ENCODE results near the gene GADL1.

Gene GADL1

DNA sequence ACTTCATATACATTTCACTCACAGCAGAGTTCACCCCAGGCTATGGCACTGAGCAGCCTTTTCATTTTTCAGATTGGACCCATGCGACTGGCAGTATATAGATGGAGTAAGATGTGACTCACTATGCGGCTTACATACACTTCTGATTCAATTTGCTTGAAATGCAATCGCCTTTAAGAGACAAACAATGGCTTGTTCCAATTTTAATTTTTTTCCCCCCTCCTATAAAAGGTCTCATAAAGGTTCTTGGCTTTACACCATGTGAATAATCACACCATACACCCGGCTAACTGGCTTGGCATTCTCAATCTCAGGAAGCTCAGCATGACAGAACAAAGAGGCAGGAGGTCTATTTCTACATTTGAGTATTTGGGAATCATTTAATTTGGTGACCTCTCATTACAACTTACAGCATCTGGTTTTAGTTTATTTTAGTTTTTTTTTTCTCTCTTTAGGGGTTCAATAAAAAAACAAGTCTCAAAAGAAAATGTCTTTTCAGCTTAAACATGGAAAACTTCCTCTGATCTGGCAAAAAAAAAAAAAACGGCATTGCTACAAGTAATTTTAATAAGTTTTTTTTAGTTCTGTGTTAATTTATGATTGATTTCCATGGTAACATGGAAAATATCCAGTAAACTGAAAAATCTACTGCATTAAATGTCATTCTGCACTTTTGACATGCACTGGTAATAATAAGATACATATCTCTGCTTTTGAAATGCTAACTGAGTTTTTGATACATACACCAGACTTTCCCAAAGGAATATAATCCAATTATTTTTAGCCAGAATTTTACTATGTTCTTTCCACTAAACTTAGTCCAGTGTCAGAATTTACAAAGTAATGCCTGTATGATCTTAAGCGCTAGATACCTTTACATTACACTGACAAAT is 38.8 kb downstream of the GADL1 start:
- Histone ChIP-seq H3K4me2 (no peak overlapping the region), H3K9me3 (no peaks in the 10 kb centered on the region), H3K27me3 (no peaks in the 10 kb centered on the region), H3K9ac (no peak overlapping the region), H3K4me3 (no peak overlapping the region), H4K20me1 (no peaks in the 10 kb centered on the region), H3K27ac (no peak overlapping the region), H3K4me1 (no peaks in the 10 kb centered on the region), H3K36me3 (no peaks in the 10 kb centered on the region)
- no peak for TF ChIP-seq Cebpa-rat (IDR thresholded peaks at IDR 0.05)

GRCh38 chr3:30852833-30853232 is 41.6 kb downstream of the GADL1 start:
- H3K9ac ChIP-seq = no peak overlapping the region
- no peak for TF ChIP-seq Cebpa-rat (IDR thresholded peaks at IDR 0.05)
- H4K20me1 ChIP-seq = no peaks in the 10 kb centered on the region
- no peaks in the 10 kb centered on the region for H3K9me3 ChIP-seq
- no peaks in the 10 kb centered on the region for H3K36me3 ChIP-seq
- no peak overlapping the region for H3K27ac ChIP-seq
- H3K27me3 ChIP-seq = no peaks in the 10 kb centered on the region
- no peaks in the 10 kb centered on the region for H3K4me1 ChIP-seq
- no peak overlapping the region for H3K4me3 ChIP-seq
- no peak overlapping the region for H3K4me2 ChIP-seq

DNA sequence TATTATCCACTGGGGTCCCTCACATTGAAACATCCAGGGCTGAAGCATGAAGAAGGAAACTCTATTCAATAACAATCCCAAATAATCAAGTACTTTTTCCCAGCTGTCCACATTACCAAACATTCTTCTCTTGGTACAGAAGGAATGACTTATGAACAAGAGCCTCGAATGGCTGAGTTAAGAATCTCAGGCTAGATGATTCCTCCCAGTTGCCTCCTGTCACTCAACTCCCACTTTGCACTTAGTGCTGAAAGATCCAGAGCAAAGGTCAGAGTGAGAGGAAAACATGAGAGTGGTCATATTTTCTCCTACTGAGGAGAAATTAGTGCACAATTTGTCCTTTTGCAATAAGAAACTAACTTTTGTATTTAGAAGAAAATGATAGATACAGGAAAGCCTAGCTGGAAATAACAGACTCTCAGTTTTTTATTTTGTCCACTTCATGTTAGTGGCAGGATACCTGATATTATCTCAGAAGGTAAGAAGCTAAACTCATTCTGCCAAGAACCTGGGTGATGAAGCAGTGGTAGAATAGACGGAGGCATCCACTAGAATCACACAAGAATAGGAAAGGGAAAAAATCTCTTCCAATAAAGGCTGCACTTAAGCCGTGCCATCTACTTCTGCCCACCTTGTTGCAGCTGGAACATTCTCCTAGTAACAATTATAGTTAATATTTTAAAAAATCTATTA is 46.2 kb downstream of the GADL1 start:
- Histone ChIP-seq H3K27me3 (no peaks in the 10 kb centered on the region), H4K20me1 (no peaks in the 10 kb centered on the region), H3K9ac (no peak overlapping the region), H3K4me1 (no peaks in the 10 kb centered on the region), H3K27ac (no peak overlapping the region), H3K36me3 (no peaks in the 10 kb centered on the region), H3K4me2 (no peak overlapping the region), H3K4me3 (no peak overlapping the region), H3K9me3 (no peaks in the 10 kb centered on the region)
- no peak for TF ChIP-seq Cebpa-rat (IDR thresholded peaks at IDR 0.05)

GRCh38 chr3:30847592-30847991 is 46.9 kb downstream of the GADL1 start:
- Histone ChIP-seq H3K9me3 (no peaks in the 10 kb centered on the region), H3K9ac (no peak overlapping the region), H3K4me2 (no peak overlapping the region), H4K20me1 (no peaks in the 10 kb centered on the region), H3K36me3 (no peaks in the 10 kb centered on the region), H3K27ac (no peak overlapping the region), H3K27me3 (no peaks in the 10 kb centered on the region), H3K4me1 (no peaks in the 10 kb centered on the region), H3K4me3 (no peak overlapping the region)
- TF ChIP-seq Cebpa-rat (IDR thresholded peaks at IDR 0.05) = no peak

DNA sequence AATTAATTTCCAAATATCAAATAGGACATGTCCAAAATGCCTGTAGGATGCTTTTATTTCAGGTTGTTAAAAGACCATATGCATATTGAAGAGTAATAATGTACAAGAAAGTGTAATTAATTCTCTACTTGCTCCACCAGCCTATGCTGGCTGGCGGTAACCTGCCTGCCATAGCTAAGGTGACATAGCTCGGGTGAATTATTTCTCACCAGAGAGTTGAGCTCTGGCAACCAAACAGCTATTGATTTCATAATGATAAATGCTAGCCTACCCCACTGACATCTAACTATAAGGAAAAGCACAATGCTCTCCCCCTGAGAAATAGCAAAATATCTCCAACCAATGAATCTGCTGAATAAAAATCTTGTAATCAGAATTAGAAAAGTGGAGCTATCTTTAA is 48.9 kb downstream of the GADL1 start:
- no peaks in the 10 kb centered on the region for H3K9me3 ChIP-seq
- TF ChIP-seq Cebpa-rat (IDR thresholded peaks at IDR 0.05) = no peak

GRCh38 chr3:30843877-30844276 is 50.6 kb downstream of the GADL1 start:
- no peak overlapping the region for H3K27ac ChIP-seq
- no peak overlapping the region for H3K4me2 ChIP-seq
- H3K36me3 ChIP-seq = no peaks in the 10 kb centered on the region
- H3K4me3 ChIP-seq = no peak overlapping the region
- H3K27me3 ChIP-seq = no peaks in the 10 kb centered on the region
- no peak overlapping the region for H3K9ac ChIP-seq
- no peaks in the 10 kb centered on the region for H4K20me1 ChIP-seq
- no peak for TF ChIP-seq Cebpa-rat (IDR thresholded peaks at IDR 0.05)
- no peaks in the 10 kb centered on the region for H3K9me3 ChIP-seq
- no peaks in the 10 kb centered on the region for H3K4me1 ChIP-seq

More for the DNA sequence above, 48.9 kb downstream of the GADL1 start:
- Histone ChIP-seq H3K4me2 (no peak overlapping the region), H3K9ac (no peak overlapping the region), H3K4me1 (no peaks in the 10 kb centered on the region), H3K36me3 (no peaks in the 10 kb centered on the region), H3K27ac (no peak overlapping the region), H4K20me1 (no peaks in the 10 kb centered on the region), H3K4me3 (no peak overlapping the region), H3K27me3 (no peaks in the 10 kb centered on the region)

DNA sequence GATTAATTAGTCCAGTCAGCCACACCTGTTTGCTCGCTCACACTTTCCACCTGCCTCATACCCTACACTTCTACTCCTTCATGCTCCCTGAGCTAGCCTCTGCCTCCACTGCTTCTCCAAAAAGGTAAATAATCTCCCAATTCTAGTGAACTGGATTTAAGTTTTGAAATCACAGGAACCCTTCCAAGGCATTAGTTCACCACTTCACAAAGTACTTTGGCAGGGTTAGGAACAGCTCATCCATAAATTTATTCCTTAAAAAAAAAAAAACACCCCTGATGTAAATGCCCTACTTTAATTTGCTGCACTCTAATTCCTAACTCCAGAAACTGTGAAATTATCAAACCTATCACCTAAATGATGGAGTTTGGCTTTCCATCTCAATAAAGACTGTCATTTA is 58.3 kb downstream of the GADL1 start:
- no peaks in the 10 kb centered on the region for H3K36me3 ChIP-seq
- no peak overlapping the region for H3K4me3 ChIP-seq
- H3K27ac ChIP-seq = no peak overlapping the region
- no peaks in the 10 kb centered on the region for H3K4me1 ChIP-seq
- H3K9ac ChIP-seq = no peak overlapping the region
- no peaks in the 10 kb centered on the region for H3K9me3 ChIP-seq
- no peaks in the 10 kb centered on the region for H4K20me1 ChIP-seq
- H3K4me2 ChIP-seq = no peak overlapping the region
- no peaks in the 10 kb centered on the region for H3K27me3 ChIP-seq
- no peak for TF ChIP-seq Cebpa-rat (IDR thresholded peaks at IDR 0.05)

- no peak overlapping the region for H3K9ac ChIP-seq
- no peak overlapping the region for H3K4me2 ChIP-seq
- H3K27me3 ChIP-seq = no peaks in the 10 kb centered on the region
- H3K27ac ChIP-seq = no peak overlapping the region
- no peaks in the 10 kb centered on the region for H3K4me1 ChIP-seq
- H3K4me3 ChIP-seq = no peak overlapping the region
- no peak for TF ChIP-seq Cebpa-rat (IDR thresholded peaks at IDR 0.05)
- H3K9me3 ChIP-seq = no peaks in the 10 kb centered on the region
- no peaks in the 10 kb centered on the region for H3K36me3 ChIP-seq
- H4K20me1 ChIP-seq = no peaks in the 10 kb centered on the region
These were observed 58.8 kb downstream of the GADL1 start for GRCh38 chr3:30835667-30836066.

GRCh38 chr3:30832961-30833575 is 61.4 kb downstream of the GADL1 start:
- H3K9ac ChIP-seq = no peak overlapping the region
- no peaks in the 10 kb centered on the region for H3K27me3 ChIP-seq
- no peaks in the 10 kb centered on the region for H3K36me3 ChIP-seq
- H3K4me1 ChIP-seq = no peaks in the 10 kb centered on the region
- H4K20me1 ChIP-seq = no peaks in the 10 kb centered on the region
- no peak overlapping the region for H3K27ac ChIP-seq
- no peak overlapping the region for H3K4me2 ChIP-seq
- H3K9me3 ChIP-seq = no peaks in the 10 kb centered on the region
- no peak for TF ChIP-seq Cebpa-rat (IDR thresholded peaks at IDR 0.05)
- no peak overlapping the region for H3K4me3 ChIP-seq

DNA sequence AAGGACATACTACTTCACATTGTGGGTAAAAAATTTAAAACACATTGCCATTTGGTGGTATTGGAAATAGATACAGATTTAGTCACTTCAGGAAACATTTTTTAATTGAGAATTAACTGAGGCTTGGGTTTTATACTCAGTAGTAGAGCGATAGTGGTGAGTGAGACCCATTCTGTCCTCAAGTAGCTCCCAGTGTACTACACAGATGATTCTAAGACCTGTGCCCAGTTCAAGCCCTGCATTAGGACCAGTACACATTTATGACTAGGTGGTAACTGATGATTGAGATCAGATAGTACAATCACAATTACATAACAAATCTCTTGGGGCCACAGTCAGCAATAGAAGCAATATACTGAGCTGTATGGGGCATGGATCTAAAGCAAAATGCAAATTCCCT is 67.4 kb downstream of the GADL1 start:
- H3K27me3 ChIP-seq = no peaks in the 10 kb centered on the region
- 0 out of 2 replicates have a peak, but pooled peaks cover 5% of the 10 kb centered on the region for H3K4me1 ChIP-seq
- H3K9me3 ChIP-seq = no peaks in the 10 kb centered on the region
- no peak overlapping the region for H3K9ac ChIP-seq
- no peak overlapping the region for H3K4me2 ChIP-seq
- H3K27ac ChIP-seq = no peak overlapping the region
- H4K20me1 ChIP-seq = no peaks in the 10 kb centered on the region
- TF ChIP-seq Cebpa-rat (IDR thresholded peaks at IDR 0.05) = no peak
- no peak overlapping the region for H3K4me3 ChIP-seq
- H3K36me3 ChIP-seq = no peaks in the 10 kb centered on the region

Data from BLaER1 (cell line).